ENCODE data around the gene METRN. TPM values are rescaled to one million over a fixed set of nuclear protein-coding genes. Genes with fewer than 3 reads are reported as not detected.
A peak's percentile ranks its signal among the peaks of the same experiment; 100 is the strongest.

METRN gene
- total RNA-seq, 2 donors from 2014 or later, result 28.9 to 58.9 TPM

DNA sequence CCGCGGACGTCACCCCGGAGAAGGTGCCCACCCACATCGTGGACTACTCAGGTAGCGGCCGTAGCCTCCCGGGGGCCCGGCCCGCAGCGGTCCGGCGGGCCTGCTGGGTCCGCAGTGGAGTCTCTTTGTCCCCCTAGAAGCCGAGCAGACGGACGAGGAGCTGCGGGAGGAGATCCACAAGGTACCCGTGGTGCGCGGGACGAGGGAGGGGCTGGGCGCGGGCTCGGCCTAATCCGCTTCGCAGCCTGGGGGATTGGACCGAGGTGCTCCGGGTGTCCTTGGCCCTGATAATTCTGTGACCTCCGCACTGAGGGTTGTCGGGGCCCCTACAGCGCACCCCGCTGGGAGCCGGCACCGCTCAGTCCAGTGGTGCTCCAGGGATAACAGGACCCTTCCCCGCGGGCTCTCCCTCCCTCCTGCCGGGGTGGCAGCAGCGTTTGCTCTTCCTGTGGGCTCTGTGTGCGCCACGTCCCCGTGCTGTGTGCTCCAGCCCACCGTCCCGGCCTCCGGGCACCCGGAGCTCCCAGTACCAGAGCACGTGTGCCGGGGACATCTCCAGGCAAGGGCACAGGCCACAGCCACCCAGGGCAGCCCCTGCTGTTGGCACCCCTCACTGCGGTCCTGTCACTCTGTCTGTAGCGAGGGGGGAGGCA lies 46.3 kb upstream of the METRN start:
- peak overlapping the region; percentile 68 to 78 for H3K27ac ChIP-seq
- DNase-seq (ENCODE audit: low spot score) (no peak), ATAC-seq (ENCODE audit: insufficient number of reproducible peaks, low FRiP score, low read depth) (no peak)
- H3K9me3 ChIP-seq, result no peaks in the 10 kb centered on the region
- H3K4me1 ChIP-seq (ENCODE audit: control insufficient read depth in 1 of 2, low read depth in 2 of 2), result peaks cover 7 to 19% of the 10 kb centered on the region in 2 donors
- H3K36me3 ChIP-seq, result peaks cover 35% of the 10 kb centered on the region
- H3K27me3 ChIP-seq (replicated peaks; ENCODE audit: insufficient read depth), result no peaks in the 10 kb centered on the region
- peak overlapping the region; percentile 91 for H3K4me3 ChIP-seq
- TF ChIP-seq, protein P1, sequence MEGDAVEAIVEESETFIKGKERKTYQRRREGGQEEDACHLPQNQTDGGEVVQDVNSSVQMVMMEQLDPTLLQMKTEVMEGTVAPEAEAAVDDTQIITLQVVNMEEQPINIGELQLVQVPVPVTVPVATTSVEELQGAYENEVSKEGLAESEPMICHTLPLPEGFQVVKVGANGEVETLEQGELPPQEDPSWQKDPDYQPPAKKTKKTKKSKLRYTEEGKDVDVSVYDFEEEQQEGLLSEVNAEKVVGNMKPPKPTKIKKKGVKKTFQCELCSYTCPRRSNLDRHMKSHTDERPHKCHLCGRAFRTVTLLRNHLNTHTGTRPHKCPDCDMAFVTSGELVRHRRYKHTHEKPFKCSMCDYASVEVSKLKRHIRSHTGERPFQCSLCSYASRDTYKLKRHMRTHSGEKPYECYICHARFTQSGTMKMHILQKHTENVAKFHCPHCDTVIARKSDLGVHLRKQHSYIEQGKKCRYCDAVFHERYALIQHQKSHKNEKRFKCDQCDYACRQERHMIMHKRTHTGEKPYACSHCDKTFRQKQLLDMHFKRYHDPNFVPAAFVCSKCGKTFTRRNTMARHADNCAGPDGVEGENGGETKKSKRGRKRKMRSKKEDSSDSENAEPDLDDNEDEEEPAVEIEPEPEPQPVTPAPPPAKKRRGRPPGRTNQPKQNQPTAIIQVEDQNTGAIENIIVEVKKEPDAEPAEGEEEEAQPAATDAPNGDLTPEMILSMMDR (IDR thresholded peaks at IDR 0.05), result no peak

DNA sequence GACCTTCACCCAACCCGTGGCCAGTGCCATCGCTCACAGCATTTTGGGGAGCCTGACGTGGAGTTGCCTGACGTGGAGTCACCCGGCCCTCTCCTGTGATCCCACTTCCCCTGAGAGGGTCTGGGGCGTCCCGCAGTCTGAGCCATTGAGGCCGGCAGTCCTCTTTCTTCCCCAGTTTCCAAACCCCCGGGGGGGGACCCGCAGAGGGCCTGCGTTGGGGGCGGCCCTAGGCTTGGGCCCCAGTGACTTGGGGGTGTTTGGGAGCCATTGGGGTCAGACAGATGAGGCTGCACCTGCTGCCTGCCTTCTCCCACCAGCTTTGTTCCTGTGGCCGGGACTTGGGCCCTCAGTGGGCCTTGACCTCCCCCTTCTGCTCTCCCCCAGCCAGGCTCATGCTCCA lies 45.3 kb upstream of the METRN start:
- DNase-seq (ENCODE audit: low spot score) (no peak), ATAC-seq (ENCODE audit: insufficient number of reproducible peaks, low FRiP score, low read depth) (no peak)
- no peak overlapping the region for H3K4me3 ChIP-seq
- H3K9me3 ChIP-seq, result no peaks in the 10 kb centered on the region
- H3K4me1 ChIP-seq (ENCODE audit: control insufficient read depth in 1 of 2, low read depth in 2 of 2), result peaks cover 7 to 19% of the 10 kb centered on the region in 2 donors
- TF ChIP-seq, protein P1 (IDR thresholded peaks at IDR 0.05), result no peak
- peaks cover 35% of the 10 kb centered on the region for H3K36me3 ChIP-seq
- H3K27ac ChIP-seq, result no peak overlapping the region
- no peaks in the 10 kb centered on the region for H3K27me3 ChIP-seq (replicated peaks; ENCODE audit: insufficient read depth)

DNA sequence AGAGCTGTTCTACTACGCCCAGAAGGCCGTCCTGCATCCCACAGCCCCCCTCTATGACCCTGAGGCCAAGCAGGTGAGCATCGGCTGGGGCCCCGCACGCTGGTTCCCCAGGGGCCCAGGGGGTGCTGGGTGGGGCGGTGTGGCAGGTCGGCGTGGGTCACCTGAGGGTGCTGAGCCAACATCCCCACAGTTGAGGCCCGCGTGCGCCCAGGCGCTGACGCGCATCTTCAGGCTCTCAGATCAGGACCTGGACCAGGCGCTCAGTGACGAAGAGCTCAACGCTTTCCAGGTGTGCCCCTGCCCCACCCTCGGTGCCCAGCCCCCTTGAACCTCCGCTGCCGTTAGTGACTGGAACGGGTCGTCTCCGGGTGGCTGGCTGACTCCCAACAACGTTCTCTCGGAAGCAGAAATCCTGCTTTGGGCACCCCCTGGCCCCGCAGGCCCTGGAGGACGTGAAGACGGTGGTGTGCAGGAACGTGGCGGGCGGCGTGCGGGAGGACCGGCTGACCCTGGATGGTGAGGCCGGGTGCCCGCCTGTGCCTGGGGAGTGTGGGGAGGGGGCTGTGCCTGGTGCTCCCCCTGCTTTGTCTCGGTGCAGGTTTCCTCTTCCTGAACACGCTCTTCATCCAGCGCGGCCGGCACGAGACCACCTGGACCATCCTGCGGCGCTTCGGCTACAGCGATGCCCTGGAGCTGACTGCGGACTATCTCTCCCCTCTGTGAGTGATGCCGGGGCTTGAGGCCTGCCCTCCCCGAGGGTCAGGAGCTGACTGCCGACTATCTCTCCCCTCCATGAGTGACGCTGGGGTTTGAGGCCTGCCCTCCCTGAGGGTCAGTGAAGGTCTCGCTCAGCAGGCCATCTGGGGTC lies 44.2 kb upstream of the METRN start:
- Histone ChIP-seq H3K27me3 (replicated peaks; ENCODE audit: insufficient read depth) (no peaks in the 10 kb centered on the region), H3K9me3 (no peaks in the 10 kb centered on the region), H3K4me1 (ENCODE audit: control insufficient read depth in 1 of 2, low read depth in 2 of 2) (peaks cover 12 to 27% of the 10 kb centered on the region in 2 donors), H3K4me3 (no peak overlapping the region), H3K36me3 (peaks cover 35% of the 10 kb centered on the region), H3K27ac (no peak overlapping the region)
- TF ChIP-seq, protein P1 (IDR thresholded peaks at IDR 0.05), result no peak
- ATAC-seq (ENCODE audit: insufficient number of reproducible peaks, low FRiP score, low read depth), result no peak
- no peak for DNase-seq (ENCODE audit: low spot score)

DNA sequence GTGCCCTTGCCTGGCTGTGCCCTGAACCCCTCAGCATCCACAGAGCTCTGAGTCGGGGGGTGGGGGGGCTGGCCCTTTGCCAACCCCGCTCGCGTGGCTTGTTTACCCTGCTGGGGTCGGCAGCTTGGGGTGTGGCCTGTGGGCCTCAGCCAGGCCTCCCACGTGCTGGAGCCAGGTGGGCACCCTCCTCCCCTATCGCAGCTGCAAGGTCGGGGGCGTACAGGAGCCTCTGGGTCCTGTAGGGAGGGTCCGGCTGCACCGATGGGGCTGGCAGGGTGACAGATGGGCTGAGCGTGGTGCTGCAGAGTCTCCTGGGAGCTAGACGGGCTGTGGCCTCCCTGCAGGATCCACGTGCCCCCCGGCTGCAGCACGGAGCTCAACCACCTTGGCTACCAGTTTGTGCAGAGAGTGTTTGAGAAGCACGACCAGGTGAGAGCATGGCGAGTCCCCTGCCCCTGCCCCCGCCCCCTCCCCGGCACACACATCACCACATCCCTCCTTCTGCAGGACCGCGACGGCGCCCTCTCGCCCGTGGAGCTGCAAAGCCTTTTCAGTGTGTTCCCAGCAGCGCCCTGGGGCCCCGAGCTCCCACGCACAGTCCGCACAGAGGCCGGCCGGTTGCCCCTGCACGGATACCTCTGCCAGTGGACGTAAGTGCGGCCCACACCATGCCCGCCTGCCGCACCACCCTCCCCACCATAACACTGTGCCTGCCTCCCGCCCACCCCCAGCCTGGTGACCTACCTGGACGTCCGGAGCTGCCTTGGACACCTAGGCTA lies 43.4 kb upstream of the METRN start:
- Histone ChIP-seq H3K9me3 (no peaks in the 10 kb centered on the region), H3K4me1 (ENCODE audit: control insufficient read depth in 1 of 2, low read depth in 2 of 2) (peaks cover 12 to 32% of the 10 kb centered on the region in 2 donors), H3K36me3 (peaks cover 35% of the 10 kb centered on the region), H3K4me3 (no peak overlapping the region), H3K27ac (no peak overlapping the region), H3K27me3 (replicated peaks; ENCODE audit: insufficient read depth) (no peaks in the 10 kb centered on the region)
- DNase-seq (ENCODE audit: low spot score) (no peak), ATAC-seq (ENCODE audit: insufficient number of reproducible peaks, low FRiP score, low read depth) (no peak)
- TF ChIP-seq, protein P1 (IDR thresholded peaks at IDR 0.05), result no peak

DNA sequence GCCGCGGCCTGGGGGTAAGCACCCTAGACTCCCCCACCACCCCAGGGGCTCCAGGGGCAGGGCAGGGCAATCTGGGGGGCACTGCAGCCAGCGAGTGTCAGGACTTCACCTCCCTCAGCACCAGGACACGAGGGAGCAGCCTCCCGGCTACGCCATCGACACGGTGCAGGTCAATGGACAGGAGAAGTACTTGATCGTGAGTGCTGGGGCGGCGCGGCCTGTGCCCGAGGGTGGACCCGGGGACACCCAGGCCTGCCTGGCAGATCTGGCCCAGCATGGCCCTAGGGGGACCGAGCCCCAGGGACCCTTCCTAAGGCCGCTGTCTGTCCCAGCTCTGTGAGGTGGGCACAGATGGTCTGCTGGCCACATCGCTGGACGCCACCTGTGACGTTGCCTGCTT lies 42.5 kb upstream of the METRN start:
- Histone ChIP-seq H3K36me3 (peaks cover 35% of the 10 kb centered on the region), H3K27ac (no peak overlapping the region), H3K4me1 (ENCODE audit: control insufficient read depth in 1 of 2, low read depth in 2 of 2) (peaks cover 12 to 30% of the 10 kb centered on the region in 2 donors), H3K4me3 (no peak overlapping the region), H3K9me3 (no peaks in the 10 kb centered on the region), H3K27me3 (replicated peaks; ENCODE audit: insufficient read depth) (no peaks in the 10 kb centered on the region)
- DNase-seq (ENCODE audit: low spot score) (no peak), ATAC-seq (ENCODE audit: insufficient number of reproducible peaks, low FRiP score, low read depth) (no peak)
- TF ChIP-seq, protein P1 (IDR thresholded peaks at IDR 0.05), result no peak
